ENCODE results near the gene PPIB. TPM values are rescaled to one million over a fixed set of nuclear protein-coding genes. Genes with fewer than 3 reads are reported as not detected.

Gene PPIB
- total RNA-seq, 1 donor from 2014 or later, result 804 TPM

- DNase-seq (ENCODE audit: low read depth), result no peak
- no peaks in the 10 kb centered on the region for H3K79me2 ChIP-seq (ENCODE audit: insufficient read depth, low read length)
- H3K4me1 Mint-ChIP-seq (ENCODE audit: low read depth, unreplicated experiment), result peaks cover 2% of the 10 kb centered on the region
- no peak overlapping the region for H3K4me3 ChIP-seq (ENCODE audit: insufficient read depth, low read depth, low read length)
- H3K27ac ChIP-seq (ENCODE audit: low read depth, low read length), result no peak overlapping the region
- H3K27me3 ChIP-seq (ENCODE audit: insufficient read depth, low read length), result no peaks in the 10 kb centered on the region
- FAIRE-seq, result no peak
- no peak overlapping the region for H3K9ac ChIP-seq (ENCODE audit: low read length)
- H3K36me3 ChIP-seq (ENCODE audit: insufficient read depth, low read length), result peaks cover 11% of the 10 kb centered on the region
- H3K4me3 Mint-ChIP-seq (ENCODE audit: unreplicated experiment), result no peak overlapping the region
- no peak overlapping the region for H3K4me2 ChIP-seq (ENCODE audit: low read length)
- H3K27me3 Mint-ChIP-seq (ENCODE audit: low read depth, unreplicated experiment), result no peaks in the 10 kb centered on the region
- H3K27ac Mint-ChIP-seq (ENCODE audit: unreplicated experiment), result no peak overlapping the region
- TF ChIP-seq EZH2 (IDR thresholded peaks at IDR 0.05; ENCODE audit: insufficient read depth, low read length), result no peak
- no peak for TF ChIP-seq CTCF (IDR thresholded peaks at IDR 0.05; ENCODE audit: insufficient read depth, low read depth, low read length)
- peaks cover 9% of the 10 kb centered on the region for H3K36me3 Mint-ChIP-seq (ENCODE audit: low read depth, unreplicated experiment)
- no peaks in the 10 kb centered on the region for H3K9me3 Mint-ChIP-seq (ENCODE audit: unreplicated experiment)
- H3K9me3 ChIP-seq (ENCODE audit: insufficient read depth, low read depth, low read length), result no peaks in the 10 kb centered on the region
- H3K4me1 ChIP-seq (ENCODE audit: insufficient read depth, low read length), result no peaks in the 10 kb centered on the region
- H2AFZ ChIP-seq (ENCODE audit: low read depth, low read length), result no peak overlapping the region
- peaks cover 3% of the 10 kb centered on the region for H4K20me1 ChIP-seq (ENCODE audit: insufficient read depth, low read length)
Observed at GRCh38 chr15:64210371-64210770, 47.5 kb upstream of the PPIB start.

GRCh38 chr15:64209680-64210334, 47.0 kb upstream of the PPIB start:
- DNase-seq (ENCODE audit: low read depth) (peak; percentile 23), FAIRE-seq (peak; percentile 5)
- no peaks in the 10 kb centered on the region for H3K9me3 Mint-ChIP-seq (ENCODE audit: unreplicated experiment)
- Histone ChIP-seq H3K4me2 (ENCODE audit: low read length) (no peak overlapping the region), H3K4me1 (ENCODE audit: insufficient read depth, low read length) (no peaks in the 10 kb centered on the region), H3K27ac (ENCODE audit: low read depth, low read length) (no peak overlapping the region), H3K9ac (ENCODE audit: low read length) (no peak overlapping the region), H3K36me3 (ENCODE audit: insufficient read depth, low read length) (peaks cover 11% of the 10 kb centered on the region), H3K79me2 (ENCODE audit: insufficient read depth, low read length) (no peaks in the 10 kb centered on the region), H3K27me3 (ENCODE audit: insufficient read depth, low read length) (no peaks in the 10 kb centered on the region), H2AFZ (ENCODE audit: low read depth, low read length) (no peak overlapping the region), H4K20me1 (ENCODE audit: insufficient read depth, low read length) (peaks cover 3% of the 10 kb centered on the region), H3K4me3 (ENCODE audit: insufficient read depth, low read depth, low read length) (no peak overlapping the region), H3K9me3 (ENCODE audit: insufficient read depth, low read depth, low read length) (no peaks in the 10 kb centered on the region)
- peaks cover 2% of the 10 kb centered on the region for H3K4me1 Mint-ChIP-seq (ENCODE audit: low read depth, unreplicated experiment)
- H3K27ac Mint-ChIP-seq (ENCODE audit: unreplicated experiment), result no peak overlapping the region
- peaks cover 9% of the 10 kb centered on the region for H3K36me3 Mint-ChIP-seq (ENCODE audit: low read depth, unreplicated experiment)
- H3K4me3 Mint-ChIP-seq (ENCODE audit: unreplicated experiment), result no peak overlapping the region
- TF ChIP-seq CTCF (IDR thresholded peaks at IDR 0.05; ENCODE audit: insufficient read depth, low read depth, low read length), result peak; percentile 46
- no peak for TF ChIP-seq EZH2 (IDR thresholded peaks at IDR 0.05; ENCODE audit: insufficient read depth, low read length)
- H3K27me3 Mint-ChIP-seq (ENCODE audit: low read depth, unreplicated experiment), result no peaks in the 10 kb centered on the region

- Histone ChIP-seq H2AFZ (ENCODE audit: low read depth, low read length) (no peak overlapping the region), H3K4me1 (ENCODE audit: insufficient read depth, low read length) (no peaks in the 10 kb centered on the region), H4K20me1 (ENCODE audit: insufficient read depth, low read length) (peaks cover under 1% of the 10 kb centered on the region), H3K79me2 (ENCODE audit: insufficient read depth, low read length) (no peaks in the 10 kb centered on the region), H3K9me3 (ENCODE audit: insufficient read depth, low read depth, low read length) (no peaks in the 10 kb centered on the region), H3K36me3 (ENCODE audit: insufficient read depth, low read length) (peaks cover 18% of the 10 kb centered on the region), H3K4me2 (ENCODE audit: low read length) (no peak overlapping the region), H3K9ac (ENCODE audit: low read length) (no peak overlapping the region), H3K4me3 (ENCODE audit: insufficient read depth, low read depth, low read length) (no peak overlapping the region), H3K27ac (ENCODE audit: low read depth, low read length) (no peak overlapping the region), H3K27me3 (ENCODE audit: insufficient read depth, low read length) (no peaks in the 10 kb centered on the region)
- H3K27ac Mint-ChIP-seq (ENCODE audit: unreplicated experiment), result no peak overlapping the region
- DNase-seq (ENCODE audit: low read depth) (no peak), FAIRE-seq (no peak)
- TF ChIP-seq CTCF (IDR thresholded peaks at IDR 0.05; ENCODE audit: insufficient read depth, low read depth, low read length) (no peak), EZH2 (IDR thresholded peaks at IDR 0.05; ENCODE audit: insufficient read depth, low read length) (no peak)
- H3K4me3 Mint-ChIP-seq (ENCODE audit: unreplicated experiment), result no peak overlapping the region
- H3K4me1 Mint-ChIP-seq (ENCODE audit: low read depth, unreplicated experiment), result peaks cover 2% of the 10 kb centered on the region
- H3K27me3 Mint-ChIP-seq (ENCODE audit: low read depth, unreplicated experiment), result no peaks in the 10 kb centered on the region
- H3K36me3 Mint-ChIP-seq (ENCODE audit: low read depth, unreplicated experiment), result peaks cover 13% of the 10 kb centered on the region
- H3K9me3 Mint-ChIP-seq (ENCODE audit: unreplicated experiment), result no peaks in the 10 kb centered on the region
Observed at GRCh38 chr15:64205202-64205601, 42.4 kb upstream of the PPIB start.
